HL-60 (cell line): ENCODE results near the gene WNT5A.

Experiments used
- GABPA ChIP-seq: IDR thresholded peaks from 2 replicates; pipeline ENCODE4 v1.6.1; 2012; ENCODE audit warnings: low read depth
- POLR2AphosphoS5 ChIP-seq: IDR thresholded peaks from 2 replicates; pipeline ENCODE4 v1.6.1; 2012; ENCODE audit warnings: low read depth
- SPI1 ChIP-seq: IDR thresholded peaks from 2 replicates; pipeline ENCODE4 v1.6.1; 2012; ENCODE audit warnings: low read depth, mild to moderate bottlenecking, borderline replicate concordance
- TF ChIP-seq, protein P1 (sequence below): IDR thresholded peaks from 2 replicates; pipeline ENCODE4 v1.6.1; 2012; ENCODE audit warnings: low read depth; ENCODE audit not compliant: insufficient replicate concordance
- TF ChIP-seq, protein P2 (sequence below): IDR thresholded peaks from one replicate; pipeline ENCODE4 v1.5.1; 2011; ENCODE audit warnings: low read length, control low read depth, inconsistent platforms; ENCODE audit not compliant: insufficient read depth

DNA sequence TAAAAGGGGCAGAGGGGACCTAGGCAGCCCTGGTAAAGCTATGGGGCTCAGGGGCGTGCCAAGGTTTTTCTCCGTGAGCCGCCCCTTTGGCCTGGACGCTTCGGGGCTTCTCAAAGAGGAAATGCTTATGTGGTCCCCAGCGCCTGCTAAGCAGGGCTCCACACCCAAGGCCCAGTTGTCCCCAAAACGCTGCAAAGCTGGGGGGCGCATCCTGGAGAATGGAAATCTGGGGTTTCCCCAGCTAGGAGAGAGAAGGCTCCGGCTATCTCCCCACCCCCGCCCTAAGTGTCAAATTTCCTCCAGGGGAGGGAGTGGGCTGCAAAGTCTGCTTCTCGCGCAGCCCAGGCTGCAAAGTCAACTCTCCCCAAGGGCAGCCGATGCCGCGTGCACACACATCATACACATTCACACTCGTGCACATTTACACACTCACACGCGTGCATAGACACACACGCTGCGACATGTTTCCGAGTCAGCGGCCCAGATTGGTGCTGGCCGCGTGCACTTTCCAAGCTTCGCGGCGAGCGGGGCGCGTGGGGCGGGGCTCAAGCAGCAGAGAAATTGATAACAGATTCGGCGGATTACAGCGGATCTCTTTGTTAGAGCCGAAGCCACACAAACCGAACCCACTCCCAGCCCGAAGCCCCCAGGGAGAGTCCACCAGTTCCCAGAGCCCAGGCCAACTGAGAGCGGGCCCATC, 4.5 kb downstream of the WNT5A start:
- TF ChIP-seq, protein P1, sequence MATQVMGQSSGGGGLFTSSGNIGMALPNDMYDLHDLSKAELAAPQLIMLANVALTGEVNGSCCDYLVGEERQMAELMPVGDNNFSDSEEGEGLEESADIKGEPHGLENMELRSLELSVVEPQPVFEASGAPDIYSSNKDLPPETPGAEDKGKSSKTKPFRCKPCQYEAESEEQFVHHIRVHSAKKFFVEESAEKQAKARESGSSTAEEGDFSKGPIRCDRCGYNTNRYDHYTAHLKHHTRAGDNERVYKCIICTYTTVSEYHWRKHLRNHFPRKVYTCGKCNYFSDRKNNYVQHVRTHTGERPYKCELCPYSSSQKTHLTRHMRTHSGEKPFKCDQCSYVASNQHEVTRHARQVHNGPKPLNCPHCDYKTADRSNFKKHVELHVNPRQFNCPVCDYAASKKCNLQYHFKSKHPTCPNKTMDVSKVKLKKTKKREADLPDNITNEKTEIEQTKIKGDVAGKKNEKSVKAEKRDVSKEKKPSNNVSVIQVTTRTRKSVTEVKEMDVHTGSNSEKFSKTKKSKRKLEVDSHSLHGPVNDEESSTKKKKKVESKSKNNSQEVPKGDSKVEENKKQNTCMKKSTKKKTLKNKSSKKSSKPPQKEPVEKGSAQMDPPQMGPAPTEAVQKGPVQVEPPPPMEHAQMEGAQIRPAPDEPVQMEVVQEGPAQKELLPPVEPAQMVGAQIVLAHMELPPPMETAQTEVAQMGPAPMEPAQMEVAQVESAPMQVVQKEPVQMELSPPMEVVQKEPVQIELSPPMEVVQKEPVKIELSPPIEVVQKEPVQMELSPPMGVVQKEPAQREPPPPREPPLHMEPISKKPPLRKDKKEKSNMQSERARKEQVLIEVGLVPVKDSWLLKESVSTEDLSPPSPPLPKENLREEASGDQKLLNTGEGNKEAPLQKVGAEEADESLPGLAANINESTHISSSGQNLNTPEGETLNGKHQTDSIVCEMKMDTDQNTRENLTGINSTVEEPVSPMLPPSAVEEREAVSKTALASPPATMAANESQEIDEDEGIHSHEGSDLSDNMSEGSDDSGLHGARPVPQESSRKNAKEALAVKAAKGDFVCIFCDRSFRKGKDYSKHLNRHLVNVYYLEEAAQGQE = no peak
- TF ChIP-seq, protein P2, sequence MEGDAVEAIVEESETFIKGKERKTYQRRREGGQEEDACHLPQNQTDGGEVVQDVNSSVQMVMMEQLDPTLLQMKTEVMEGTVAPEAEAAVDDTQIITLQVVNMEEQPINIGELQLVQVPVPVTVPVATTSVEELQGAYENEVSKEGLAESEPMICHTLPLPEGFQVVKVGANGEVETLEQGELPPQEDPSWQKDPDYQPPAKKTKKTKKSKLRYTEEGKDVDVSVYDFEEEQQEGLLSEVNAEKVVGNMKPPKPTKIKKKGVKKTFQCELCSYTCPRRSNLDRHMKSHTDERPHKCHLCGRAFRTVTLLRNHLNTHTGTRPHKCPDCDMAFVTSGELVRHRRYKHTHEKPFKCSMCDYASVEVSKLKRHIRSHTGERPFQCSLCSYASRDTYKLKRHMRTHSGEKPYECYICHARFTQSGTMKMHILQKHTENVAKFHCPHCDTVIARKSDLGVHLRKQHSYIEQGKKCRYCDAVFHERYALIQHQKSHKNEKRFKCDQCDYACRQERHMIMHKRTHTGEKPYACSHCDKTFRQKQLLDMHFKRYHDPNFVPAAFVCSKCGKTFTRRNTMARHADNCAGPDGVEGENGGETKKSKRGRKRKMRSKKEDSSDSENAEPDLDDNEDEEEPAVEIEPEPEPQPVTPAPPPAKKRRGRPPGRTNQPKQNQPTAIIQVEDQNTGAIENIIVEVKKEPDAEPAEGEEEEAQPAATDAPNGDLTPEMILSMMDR = no peak
- TF ChIP-seq POLR2AphosphoS5 (no peak), SPI1 (no peak), GABPA (no peak)
